ENCODE measurements around the gene FAM118A.
"Not testable (repeated sequence)": the region's sequence is repeated elsewhere in the genome, so short reads cannot be mapped to it uniquely, and the experiment has no call there.

FAM118A gene

DNA sequence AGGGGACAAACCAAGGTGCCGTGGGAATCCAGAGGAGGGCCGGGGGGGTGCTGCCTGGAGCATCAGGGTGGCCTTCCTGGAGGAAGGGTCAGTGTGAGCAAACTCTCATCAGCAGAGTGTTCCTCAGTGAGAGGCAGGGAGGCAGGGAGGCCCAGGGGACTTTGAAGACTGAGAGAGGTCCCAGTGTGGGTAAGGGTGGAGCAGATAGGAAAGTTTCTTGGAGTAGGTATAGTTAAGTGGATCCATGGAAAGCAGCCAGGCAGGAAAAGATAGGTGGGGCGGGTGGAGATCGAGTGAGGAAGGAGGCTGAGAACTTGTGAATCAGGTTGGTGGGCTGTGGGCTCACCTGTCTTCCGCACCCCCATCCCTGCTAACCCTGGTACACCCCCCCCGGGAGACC lies 15.7 kb upstream of the FAM118A start:
- TF ChIP-seq, protein P1, sequence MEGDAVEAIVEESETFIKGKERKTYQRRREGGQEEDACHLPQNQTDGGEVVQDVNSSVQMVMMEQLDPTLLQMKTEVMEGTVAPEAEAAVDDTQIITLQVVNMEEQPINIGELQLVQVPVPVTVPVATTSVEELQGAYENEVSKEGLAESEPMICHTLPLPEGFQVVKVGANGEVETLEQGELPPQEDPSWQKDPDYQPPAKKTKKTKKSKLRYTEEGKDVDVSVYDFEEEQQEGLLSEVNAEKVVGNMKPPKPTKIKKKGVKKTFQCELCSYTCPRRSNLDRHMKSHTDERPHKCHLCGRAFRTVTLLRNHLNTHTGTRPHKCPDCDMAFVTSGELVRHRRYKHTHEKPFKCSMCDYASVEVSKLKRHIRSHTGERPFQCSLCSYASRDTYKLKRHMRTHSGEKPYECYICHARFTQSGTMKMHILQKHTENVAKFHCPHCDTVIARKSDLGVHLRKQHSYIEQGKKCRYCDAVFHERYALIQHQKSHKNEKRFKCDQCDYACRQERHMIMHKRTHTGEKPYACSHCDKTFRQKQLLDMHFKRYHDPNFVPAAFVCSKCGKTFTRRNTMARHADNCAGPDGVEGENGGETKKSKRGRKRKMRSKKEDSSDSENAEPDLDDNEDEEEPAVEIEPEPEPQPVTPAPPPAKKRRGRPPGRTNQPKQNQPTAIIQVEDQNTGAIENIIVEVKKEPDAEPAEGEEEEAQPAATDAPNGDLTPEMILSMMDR (IDR thresholded peaks at IDR 0.05; ENCODE audit: borderline replicate concordance, insufficient read depth, low read depth, low read length): no peak

DNA sequence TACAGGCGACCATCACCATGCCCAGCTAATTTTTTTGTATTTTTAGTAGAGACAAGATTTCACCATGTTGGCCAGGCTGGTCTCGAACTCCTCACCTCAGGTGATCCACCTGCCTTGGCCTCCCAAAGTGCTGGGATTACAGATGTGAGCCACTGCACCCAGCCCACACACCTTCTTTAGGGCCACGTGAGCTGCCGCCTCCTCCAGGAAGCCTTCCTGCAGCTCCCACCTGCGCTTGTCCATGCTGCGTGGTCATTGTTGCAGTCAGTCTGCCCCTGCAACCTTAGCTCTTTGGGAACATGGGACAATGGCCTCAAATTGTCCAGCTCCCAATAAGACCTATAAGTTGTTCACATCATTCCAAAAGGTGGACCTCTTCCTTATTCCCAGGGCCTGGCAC lies 14.7 kb upstream of the FAM118A start:
- not testable (repeated sequence) for H3K4me3 ChIP-seq (ENCODE audit: low read depth, low read length)

More for the DNA sequence above, 15.7 kb upstream of the FAM118A start:
- no peak overlapping the region for H3K4me3 ChIP-seq (ENCODE audit: low read depth, low read length)

DNA sequence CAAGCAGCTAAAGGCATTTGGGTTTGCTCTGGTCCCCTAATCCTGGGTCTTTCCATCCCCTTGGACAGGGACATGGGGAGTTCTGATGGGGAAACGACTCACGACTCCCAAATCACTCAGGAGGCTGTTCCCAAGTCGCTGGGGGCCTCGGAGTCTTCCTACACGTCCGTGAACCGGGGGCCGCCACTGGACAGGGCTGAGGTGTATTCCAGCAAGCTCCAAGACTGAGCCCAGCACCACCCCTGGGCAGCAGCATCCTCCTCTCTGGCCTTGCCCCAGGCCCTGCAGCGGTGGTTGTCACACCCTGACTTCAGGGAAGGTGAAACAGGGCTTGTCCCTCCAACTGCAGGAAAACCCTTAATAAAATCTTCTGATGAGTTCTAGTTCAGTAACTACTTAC lies 14.2 kb upstream of the FAM118A start:
- H3K4me3 ChIP-seq (ENCODE audit: low read depth, low read length): no peak overlapping the region
- TF ChIP-seq, protein P1 (IDR thresholded peaks at IDR 0.05; ENCODE audit: borderline replicate concordance, insufficient read depth, low read depth, low read length): no peak

DNA sequence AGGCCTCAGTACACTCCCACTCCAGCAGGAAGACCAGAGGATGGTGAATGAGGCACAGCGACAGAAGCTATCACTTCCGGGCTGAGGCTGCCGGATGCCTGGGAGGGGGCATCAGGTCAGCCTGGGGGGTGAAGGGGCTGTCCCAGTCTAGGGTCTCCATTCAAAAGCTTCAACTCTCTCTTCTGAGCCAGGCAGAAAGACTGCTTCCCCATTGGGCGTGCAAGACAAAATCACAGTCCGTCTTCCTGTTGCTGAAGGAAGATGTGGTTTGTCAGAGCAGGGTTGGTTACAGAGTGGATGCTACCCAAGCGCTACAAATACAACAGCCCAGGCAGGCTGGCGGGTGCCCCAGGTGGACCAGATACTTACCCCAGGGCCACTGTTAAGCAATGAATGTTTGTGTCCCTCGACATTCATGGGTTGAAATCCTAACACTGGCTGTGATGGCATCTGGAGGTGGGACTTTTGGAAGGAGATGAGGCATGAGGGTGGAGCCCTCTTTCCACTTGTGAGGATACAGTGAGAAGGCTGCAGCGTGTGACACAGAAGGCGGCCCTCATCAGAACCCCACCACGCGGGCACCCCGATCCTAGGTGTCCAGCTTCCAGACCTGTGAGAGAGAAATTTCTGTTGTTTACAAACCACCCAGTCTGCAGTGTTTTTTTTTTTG lies 13.0 kb upstream of the FAM118A start:
- no peak overlapping the region for H3K4me3 ChIP-seq (ENCODE audit: low read depth, low read length)

DNA sequence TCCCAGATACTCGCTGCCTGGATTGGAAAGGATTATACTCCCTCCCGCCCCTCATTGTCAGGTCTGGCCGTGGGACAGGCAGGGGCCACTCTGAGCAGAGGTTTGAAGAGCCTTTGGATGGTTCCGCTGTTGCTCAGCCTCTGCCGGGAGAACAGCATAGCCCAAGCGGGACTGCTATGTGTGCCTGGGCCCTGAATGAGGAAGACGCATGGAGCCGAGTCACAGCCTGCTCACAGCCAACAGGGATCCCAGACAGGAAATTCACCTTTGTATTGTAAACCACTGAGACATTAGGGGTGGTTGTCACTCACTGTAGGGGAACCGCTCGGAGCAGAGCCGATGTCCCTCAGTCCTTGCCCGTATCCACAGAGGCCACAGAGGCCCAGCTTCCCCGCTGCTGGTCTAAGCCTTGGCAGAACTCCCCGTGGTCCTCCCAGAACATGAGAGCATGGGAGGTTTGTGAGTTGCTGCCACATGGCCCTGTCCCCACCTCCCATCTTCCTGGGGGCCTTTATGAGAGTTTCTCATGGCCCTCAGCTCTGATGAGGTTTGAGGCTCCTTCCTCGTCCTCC lies 10.7 kb upstream of the FAM118A start:
- no peak overlapping the region for H3K4me3 ChIP-seq (ENCODE audit: low read depth, low read length)
- TF ChIP-seq, protein P1 (IDR thresholded peaks at IDR 0.05; ENCODE audit: borderline replicate concordance, insufficient read depth, low read depth, low read length): no peak

More for the DNA sequence above, 13.0 kb upstream of the FAM118A start:
- TF ChIP-seq, protein P1 (IDR thresholded peaks at IDR 0.05; ENCODE audit: borderline replicate concordance, insufficient read depth, low read depth, low read length): no peak

DNA sequence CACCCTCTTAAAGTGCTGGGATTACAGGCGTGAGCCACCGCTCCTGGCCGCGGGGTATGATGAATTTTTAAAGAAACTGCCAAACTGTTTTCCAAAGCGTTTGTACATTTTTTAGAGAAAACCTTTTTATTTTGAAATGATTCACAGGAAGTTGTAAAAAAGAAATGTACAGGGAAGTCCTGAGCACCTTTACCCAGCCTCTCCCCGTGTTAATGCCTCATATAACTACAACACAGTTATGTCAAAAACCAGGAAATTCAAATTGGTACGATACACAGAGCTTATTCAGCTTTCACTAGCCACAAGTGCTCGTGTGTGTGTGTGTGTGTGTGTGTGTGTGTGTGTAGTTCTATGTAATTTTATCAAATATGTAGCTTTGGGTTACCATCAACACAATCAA lies 7.0 kb upstream of the FAM118A start:
- TF ChIP-seq, protein P1 (IDR thresholded peaks at IDR 0.05; ENCODE audit: borderline replicate concordance, insufficient read depth, low read depth, low read length): no peak
- no peak overlapping the region for H3K4me3 ChIP-seq (ENCODE audit: low read depth, low read length)

DNA sequence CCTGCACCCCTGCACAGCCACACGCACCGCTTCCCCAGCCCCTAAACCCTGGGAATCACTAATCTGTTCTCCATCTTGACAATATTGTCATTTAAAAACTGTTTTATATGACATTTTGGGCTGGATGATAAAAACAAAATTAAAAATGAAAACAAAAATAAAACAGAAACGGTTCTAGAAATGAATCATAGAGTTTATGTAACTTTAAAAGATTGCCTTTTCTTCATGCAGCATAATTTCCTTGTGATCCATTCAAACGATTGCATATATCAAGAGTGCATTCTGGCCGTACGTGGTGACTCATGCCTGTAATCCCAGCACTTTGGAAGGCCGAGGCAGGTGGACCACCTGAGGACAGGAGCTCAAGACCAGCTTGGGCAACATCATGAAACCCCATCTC lies 6.6 kb upstream of the FAM118A start:
- H3K4me3 ChIP-seq (ENCODE audit: low read depth, low read length): no peak overlapping the region
- TF ChIP-seq, protein P1 (IDR thresholded peaks at IDR 0.05; ENCODE audit: borderline replicate concordance, insufficient read depth, low read depth, low read length): no peak
